Renal cortex interstitium (tissue), 11 donors: ENCODE data around the gene RWDD3. TPM values are rescaled to one million over a fixed set of nuclear protein-coding genes. Genes with fewer than 3 reads are reported as not detected.

ENCODE experiments used
- DNase-seq, 11 donors: peaks; one replicate each; pipeline ENCODE4 v3.0.0-alpha.2; 2013; ENCODE audit warnings: low read depth in 9 of 11, low spot score in 4 of 11; ENCODE audit errors: extremely low read depth in 1 of 11
- polyA plus RNA-seq, 3 donors: library from polyadenylated mRNA; unstranded; fragments of 120-200 nt; gene quantifications; one replicate each; pipeline ENCODE4 v1.2.1, GENCODE V29; 2013; ENCODE audit not compliant: insufficient read length in 3 of 3

The RWDD3 gene
- polyA plus RNA-seq, 3 donors, result 44.4 to 50.6 (median 45.1) TPM

GRCh38 chr1:95222629-95223028 is 11.4 kb upstream of the RWDD3 start:
- DNase-seq, result no peak

- no peak for DNase-seq
Measured at GRCh38 chr1:95223110-95223509, 10.9 kb upstream of the RWDD3 start.

GRCh38 chr1:95226781-95227660 is 7.0 kb upstream of the RWDD3 start:
- no peak for DNase-seq

GRCh38 chr1:95229037-95229436 is 5.0 kb upstream of the RWDD3 start:
- DNase-seq, result no peak

- no peak for DNase-seq
Measured at GRCh38 chr1:95229706-95230105, 4.3 kb upstream of the RWDD3 start.

- no peak for DNase-seq
Measured at GRCh38 chr1:95230256-95230655, 3.8 kb upstream of the RWDD3 start.

GRCh38 chr1:95230768-95231191 is 3.2 kb upstream of the RWDD3 start:
- DNase-seq, result no peak

- peak in 4 of 11 donors; percentile 16 to 24 (median 18) for DNase-seq
Measured at GRCh38 chr1:95232646-95233318, 1.2 kb upstream of the RWDD3 start.

- DNase-seq, result peak in 5 of 11 donors; percentile 10 to 29 (median 15)
Measured at GRCh38 chr1:95233319-95233736, 682 bp upstream of the RWDD3 start.

- no peak for DNase-seq
Measured at GRCh38 chr1:95236784-95237575, 3.0 kb downstream of the RWDD3 start.

- DNase-seq, result no peak
Measured at GRCh38 chr1:95237981-95238703, 4.1 kb downstream of the RWDD3 start.

GRCh38 chr1:95245029-95245428 is 11.0 kb downstream of the RWDD3 start:
- no peak for DNase-seq

- DNase-seq, result no peak
Measured at GRCh38 chr1:95246511-95246910, 12.5 kb downstream of the RWDD3 start.

- DNase-seq, result no peak
Measured at GRCh38 chr1:95247607-95248006, 13.6 kb downstream of the RWDD3 start.

GRCh38 chr1:95249916-95250315 is 15.9 kb downstream of the RWDD3 start:
- DNase-seq, result no peak

GRCh38 chr1:95252422-95252821 is 18.4 kb downstream of the RWDD3 start:
- no peak for DNase-seq

- DNase-seq, result no peak
Measured at GRCh38 chr1:95254959-95255358, 20.9 kb downstream of the RWDD3 start.

GRCh38 chr1:95255826-95256225 is 21.8 kb downstream of the RWDD3 start:
- DNase-seq, result no peak

- no peak for DNase-seq
Measured at GRCh38 chr1:95257758-95258157, 23.7 kb downstream of the RWDD3 start.
